IPS-11a (cell line): ENCODE data around the gene SAT2.
A peak's percentile ranks its signal among the peaks of the same experiment; 100 is the strongest.
"Not testable (repeated sequence)": the region's sequence is repeated elsewhere in the genome, so short reads cannot be mapped to it uniquely, and the experiment has no call there.

Experiments
- H3K4me3 ChIP-seq: one replicate; pipeline ENCODE4 v1.5.1; 2013; ENCODE audit warnings: low read depth, low read length, control low read depth

The SAT2 gene

DNA sequence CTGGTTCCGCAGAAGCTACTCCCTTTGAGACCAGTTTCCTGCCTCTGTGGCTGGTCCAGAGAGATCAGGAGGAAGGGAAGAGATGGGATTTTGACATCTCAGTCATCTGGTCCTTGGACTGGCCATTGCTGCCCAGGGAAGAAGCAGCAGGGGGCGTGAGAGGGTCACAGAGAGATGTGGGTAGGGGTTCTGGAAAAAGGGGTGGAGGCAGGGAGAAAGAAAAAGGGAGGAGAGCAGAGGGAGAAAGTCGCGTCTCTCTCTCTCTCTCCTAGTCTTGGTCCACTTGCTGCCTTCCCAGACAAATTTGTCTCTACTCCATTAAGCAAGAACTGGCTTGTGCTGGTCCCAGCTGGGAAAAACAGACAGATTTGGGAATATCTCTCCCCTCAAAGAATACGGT is 6.8 kb upstream of the SAT2 start:
- H3K4me3 ChIP-seq = no peak overlapping the region

DNA sequence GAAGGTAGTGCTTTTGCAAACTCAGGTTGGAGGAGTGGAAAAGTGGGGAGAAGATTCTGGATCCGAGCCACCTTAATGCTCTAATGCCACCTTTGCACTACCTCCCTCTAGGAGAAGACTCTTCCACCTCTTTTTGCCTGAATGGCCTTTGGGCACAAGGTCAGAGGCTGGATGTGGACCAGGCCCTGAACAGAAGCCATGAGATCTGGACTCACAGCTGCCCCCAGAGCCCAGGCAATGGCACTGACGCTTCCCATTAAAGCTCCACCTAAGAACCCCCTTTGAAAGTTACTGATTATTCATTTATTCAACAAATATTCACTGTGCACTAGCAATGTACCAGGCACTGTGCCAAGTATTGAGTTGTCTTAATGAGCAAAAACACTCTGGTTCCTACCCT is 5.5 kb upstream of the SAT2 start:
- no peak overlapping the region for H3K4me3 ChIP-seq

DNA sequence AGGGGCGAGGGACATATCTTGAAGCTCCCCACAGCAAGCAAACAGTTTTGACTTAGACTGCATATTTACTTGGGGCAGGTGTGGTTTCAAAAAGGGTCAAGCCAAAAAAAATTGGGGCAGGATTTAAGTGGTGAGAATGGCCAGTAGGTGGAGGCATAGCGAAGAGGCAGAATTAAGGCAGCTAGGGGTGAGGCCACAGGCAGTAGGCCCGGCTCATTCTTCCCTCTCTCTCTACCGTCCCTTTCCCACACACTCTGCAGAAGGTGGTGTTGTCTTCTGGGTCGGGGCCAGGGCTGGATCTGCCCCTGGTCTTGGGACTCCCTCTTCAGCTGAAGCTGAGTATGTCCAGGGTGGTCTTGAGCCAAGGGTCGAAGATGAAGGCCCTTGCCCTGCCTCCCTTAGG is 4.9 kb upstream of the SAT2 start:
- H3K4me3 ChIP-seq = no peak overlapping the region

DNA sequence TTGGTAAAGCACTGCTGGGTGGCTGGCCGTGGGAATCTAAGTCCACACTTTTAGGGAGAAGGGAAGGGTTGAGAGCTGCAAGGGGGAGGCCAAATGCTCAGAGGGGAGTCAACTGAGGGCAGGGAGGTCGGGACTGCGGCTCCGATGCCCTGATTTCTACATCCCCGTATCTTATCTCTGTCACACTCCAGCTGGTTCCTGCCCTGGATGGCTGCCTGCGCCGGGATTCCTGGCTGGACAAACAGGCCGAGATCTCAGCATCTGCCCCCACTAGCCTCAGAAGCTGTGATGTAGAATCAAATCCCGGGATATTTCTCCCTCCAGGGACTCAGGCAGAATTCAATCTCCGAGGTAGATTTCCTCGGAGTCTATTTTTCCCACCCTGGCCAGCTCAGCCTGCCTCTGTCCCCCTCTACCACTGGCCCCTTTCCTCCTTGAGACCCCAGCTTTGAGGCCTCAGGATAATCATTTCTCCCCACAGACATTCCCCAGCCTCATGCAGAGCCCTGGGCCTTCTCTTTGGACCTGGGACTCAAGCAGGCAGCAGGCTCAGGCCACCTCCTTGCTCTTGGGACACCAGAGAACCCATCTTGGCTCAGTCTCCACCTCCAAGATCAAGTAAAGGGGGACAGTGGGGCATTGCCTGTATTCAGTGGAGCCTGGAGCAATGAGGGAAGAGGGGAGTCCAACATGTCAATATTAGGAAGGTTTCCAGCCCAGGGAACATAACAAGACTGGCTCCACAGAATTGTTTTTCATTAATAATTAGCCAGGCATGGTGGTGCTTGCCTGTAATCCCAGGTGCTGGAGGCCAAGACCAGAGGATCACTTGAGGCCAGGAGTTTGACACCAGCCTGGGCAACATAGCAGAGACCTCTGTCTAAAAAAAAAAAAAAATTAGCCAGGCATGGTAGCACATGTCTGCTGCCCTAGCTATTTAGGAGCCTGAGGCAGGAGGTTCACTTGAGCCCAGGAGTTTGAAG is 4.1 kb upstream of the SAT2 start:
- H3K4me3 ChIP-seq = no peak overlapping the region

DNA sequence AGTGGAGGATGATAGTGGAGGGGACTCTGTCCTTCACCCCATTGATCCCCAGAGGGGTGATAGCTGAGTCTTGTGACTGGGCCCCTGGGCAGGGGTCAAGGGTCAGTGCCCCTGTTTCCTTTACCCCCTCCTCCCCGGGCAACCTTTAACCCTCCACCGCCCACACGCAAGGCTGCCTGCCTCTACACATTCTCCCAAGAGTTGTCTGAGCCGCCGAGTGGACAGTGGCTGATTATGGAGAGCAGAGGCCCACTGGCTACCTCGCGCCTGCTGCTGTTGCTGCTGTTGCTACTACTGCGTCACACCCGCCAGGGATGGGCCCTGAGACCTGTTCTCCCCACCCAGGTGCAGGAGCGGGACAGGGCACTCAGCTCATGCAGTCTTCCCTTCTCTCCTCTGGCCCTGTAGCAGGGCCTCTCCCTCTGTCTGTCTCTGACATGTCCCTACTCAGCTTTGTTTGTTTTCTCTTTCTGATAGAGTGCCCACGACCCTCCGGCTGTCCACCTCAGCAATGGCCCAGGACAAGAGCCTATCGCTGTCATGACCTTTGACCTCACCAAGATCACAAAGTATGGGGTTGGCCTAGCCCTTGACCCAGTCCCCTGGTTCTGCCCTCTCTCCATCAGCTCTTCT is 2.4 kb upstream of the SAT2 start, which contains the start of gene SHBG:
Gene SHBG, plus strand, starts transcription at position 197 of the 633 bp plus-strand sequence. Its CDS starts 38 bp downstream, at position 235.
- H3K4me3 ChIP-seq = no peak within 1 kb of the TSS

DNA sequence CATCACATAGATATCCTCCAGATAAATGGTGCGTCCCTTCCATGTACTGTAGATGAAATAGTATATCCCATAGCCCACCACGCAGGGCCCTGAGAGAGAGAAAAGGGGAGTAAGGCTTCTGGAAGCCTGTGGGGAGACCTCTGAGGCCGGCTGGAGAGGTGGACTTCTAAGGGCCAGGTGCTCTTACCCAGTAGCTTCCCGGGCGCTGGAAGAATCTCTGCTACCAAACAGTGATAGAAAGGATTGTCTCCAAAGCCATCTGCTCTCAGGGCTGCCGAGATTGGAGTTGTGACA is 718 bp downstream of the SAT2 start:
- H3K4me3 ChIP-seq = peak overlapping the region; percentile 67

DNA sequence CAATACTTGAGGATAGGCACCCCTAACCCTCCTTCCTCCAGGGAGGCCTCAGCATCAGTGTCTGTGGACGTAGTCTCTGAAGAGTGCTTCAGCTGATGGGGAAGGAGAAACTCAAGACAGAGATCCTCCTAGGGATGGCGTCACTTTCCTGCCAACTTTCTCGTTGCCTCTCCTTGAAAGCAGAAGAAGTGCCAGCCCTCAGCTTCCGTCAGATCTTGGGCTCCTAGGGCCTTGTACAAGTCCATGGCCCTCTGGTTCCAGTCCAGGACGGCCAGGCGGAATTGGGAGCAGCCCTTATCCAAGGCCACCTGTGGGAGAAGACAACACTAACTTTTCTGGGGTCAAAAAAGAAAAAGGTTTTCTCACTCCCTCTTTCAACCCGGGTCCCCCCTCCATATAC is 1.3 kb downstream of the SAT2 start:
- H3K4me3 ChIP-seq = no peak overlapping the region

DNA sequence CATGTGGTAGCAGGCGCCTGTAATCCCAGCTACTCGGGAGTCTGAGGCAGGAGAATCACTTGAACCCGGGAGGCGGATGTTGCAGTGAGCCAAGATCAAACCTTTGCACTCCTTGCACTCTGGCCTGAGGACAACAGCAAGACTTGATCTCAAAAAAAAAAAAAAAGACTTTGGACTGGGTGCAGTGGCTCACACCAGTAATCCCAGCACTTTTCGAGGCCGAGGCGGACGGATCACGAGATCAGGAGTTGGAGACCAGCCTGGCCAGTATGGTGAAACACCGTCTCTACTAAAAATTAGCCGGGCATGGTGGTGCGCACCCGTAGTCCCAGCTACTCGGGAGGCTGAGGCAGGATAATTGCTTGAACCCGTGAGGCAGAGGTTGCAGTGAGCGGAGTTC is 1.9 kb downstream of the SAT2 start:
- not testable (repeated sequence) for H3K4me3 ChIP-seq

DNA sequence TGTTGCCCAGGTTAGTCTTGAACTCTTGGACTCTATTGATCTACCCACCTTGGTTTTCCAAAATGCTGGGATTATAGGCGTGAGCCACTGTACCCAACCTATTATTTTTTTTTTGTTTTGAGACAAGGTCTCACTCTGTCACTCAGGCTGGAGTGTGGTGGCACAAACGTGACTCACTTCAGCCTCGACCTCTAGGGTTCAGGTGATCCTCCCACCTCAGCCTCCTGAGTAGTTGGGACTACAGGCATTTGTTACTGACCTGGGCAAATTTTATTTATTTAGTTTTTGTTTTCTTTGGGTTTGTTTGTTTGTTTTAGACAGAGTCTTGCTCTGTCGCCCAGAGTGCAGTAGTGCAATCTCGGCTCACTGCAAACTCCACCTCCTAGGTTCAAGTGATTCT is 4.0 kb downstream of the SAT2 start:
- no peak overlapping the region for H3K4me3 ChIP-seq

DNA sequence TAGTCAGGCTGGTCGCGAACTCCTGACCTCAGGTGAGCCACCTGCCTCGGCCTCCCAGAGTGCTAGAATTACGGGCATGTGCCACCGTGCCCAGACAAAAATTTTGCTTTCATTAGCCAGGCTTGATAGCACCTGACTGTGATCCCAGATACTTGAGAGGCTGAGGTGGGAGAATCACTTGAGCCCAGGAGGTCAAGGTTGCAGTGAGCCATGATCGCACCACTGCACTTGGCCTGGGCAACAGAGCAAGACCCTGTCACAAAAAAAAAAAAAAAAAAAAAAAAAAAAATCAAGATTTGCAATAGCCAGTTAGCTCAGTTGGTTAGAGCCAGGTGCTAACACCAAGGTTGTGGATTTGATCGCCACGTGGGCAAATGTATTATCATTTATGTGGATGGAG is 6.8 kb downstream of the SAT2 start:
- H3K4me3 ChIP-seq = no peak overlapping the region

DNA sequence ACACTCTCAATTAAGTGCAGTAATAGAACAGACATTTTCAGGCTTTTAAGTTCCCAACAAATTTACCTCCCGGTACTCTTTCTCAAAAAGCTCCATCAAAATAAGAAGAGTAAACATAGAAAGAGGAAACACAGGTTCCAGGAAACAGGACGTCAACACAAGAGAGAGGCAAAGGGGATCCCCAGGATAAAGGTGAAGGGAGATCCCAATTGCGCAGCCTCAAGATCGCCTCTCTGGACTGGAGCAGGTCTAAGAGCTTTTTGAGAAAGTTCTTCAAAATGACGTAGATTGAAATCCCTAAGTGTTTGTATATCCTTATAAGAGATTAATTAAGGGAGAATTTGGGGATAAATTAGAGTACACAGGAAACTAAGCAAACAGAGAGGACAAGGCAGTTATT is 9.0 kb downstream of the SAT2 start:
- no peak overlapping the region for H3K4me3 ChIP-seq

DNA sequence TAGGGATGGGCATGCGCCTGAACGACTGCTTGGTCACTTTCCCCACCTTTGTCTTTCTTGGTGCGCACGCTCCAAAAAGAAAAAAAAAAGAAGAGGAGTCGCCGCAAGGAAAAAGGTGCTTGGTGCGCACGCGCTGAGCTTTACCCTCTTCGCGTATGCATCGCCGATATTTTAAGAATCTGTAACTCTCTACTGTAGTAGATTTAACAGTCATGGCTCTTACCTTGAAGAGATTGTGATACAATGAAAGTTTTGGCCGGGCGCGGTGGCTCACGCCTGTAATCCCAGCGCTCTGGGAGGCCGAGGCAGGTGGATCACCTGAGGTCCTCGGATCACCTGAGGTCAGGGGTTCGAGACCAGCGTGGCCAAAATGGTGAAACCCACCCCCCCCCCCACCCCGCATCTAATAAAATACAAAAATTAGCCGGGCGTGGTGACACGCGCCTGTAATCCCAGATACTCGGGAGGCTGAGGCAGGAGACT is 12.3 kb downstream of the SAT2 start:
- H3K4me3 ChIP-seq = peak overlapping the region; percentile 28

DNA sequence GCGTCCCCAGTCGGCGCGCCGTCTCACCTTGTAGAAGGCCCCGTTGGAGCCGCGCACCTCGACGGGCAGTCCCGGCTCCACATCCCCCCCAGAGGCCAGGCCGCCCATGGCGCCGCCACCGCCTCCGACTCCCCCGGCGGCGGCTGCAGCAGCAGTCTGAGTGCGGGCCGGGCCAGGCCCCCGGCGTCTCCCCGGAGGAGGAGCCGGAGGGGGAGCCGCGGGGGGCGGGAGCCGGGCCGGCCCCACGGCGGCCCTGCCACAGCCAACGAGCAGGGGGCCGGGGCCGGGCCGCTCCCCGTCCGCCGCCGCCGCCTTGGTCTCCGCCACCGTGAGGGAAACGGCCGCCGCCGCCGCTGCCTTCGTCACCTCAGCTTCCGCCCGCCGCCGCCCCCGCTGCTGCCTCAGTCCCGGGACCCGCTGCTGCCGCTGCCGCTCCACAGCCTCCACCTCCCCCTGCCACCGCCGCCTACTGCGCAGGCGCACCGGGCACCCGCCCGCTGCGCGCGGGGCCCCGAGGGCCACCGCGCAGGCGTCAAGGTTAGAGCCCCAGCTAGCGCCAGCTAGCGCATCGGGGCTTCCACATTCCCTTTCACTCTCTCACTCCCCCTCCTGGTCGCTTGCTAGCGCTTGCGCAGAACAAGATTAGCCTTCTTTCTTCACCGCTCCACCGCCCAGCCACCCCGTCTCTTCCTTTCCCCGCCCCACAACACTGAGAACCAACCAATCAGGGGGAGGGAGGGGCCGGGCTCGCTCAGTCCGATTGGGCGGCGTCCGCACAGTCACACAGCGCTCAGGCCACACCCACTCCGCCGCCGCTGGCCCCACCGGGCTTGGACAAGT is 13.0 kb downstream of the SAT2 start, which contains the start of gene FXR2:
Gene FXR2, minus strand, starts transcription at position 473 of the 840 bp plus-strand sequence. Its CDS starts 365 bp downstream, at position 108.
- peak within 1 kb of the TSS; percentile 78 for H3K4me3 ChIP-seq

DNA sequence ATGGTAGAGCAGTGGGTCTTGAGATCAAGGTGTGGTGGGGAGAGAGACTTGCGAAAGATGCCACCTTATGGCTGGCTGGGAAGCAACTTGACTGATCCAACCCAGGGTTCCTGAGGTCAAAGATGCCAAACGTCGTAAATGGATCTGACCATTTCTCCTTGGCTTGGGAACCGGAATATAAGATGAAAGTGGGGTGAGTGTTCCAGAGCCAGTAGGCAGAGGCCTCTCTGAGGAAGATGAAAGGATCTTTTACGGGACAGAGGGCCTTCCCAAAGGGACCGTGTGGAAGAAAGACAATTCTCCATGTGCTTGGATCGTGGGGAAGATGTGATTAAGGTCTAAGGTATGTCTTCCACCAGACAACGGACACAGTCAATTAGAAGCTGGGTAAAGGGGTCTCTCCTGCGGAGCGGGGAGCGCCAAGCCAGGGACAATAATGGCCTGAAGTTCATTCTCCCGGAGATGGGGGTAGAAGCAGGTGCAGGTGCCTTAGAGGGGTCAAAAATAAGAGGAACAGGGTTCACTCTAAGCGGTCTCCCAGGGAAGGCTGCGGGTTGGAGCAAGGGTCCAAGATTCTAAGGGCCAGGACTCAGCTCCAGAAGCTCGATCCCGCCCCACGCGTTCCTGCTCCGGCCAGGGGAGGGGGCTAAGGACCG is 13.7 kb downstream of the SAT2 start:
- H3K4me3 ChIP-seq = peak overlapping the region; percentile 78

DNA sequence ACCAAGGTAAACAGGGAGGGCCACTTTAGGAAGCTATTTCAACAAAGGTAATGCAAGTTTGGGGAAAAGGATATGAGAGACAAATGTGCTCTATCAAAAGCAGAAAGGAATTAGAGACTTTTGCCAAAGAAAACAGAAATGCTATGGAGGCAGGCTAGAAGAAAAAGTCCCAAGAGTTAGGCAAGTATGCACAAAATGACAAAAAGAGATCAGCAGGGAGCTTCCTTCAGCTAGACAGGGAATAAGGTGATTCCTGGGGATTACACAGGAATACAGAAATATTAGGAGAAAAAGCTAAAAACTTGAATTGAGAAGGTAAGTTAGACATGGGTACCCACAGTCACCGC is 15.4 kb downstream of the SAT2 start:
- H3K4me3 ChIP-seq = no peak overlapping the region

DNA sequence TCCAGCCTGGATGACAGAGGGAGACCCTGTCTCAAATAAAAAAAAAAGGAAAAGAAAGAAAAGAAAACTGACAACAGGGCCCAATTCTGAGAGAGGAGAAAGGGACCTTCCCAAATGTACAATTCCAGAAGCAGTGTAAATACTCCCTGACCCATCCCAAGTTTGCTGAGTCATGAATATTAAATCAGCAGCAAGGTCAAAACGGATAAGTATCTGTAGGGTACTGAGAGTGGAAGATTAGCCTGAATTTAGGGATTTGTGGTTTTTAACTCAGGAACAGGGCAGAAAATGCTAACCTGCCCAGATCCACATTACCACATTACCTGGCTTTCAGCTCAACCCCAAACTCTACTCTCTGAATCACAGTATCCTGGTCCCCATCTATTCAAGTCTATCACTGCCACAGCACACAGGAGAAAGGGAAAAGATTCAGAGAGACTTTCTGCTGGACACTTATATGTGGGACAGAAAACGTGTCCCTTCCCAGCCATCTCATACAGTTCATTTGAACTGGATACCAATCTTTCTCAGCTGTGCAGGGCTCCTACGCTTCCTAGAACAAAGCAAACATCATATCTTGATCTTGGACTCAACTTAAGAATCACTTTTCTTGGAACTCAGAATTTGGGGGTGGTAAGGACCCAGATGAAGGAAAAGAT is 15.9 kb downstream of the SAT2 start:
- H3K4me3 ChIP-seq = no peak overlapping the region

DNA sequence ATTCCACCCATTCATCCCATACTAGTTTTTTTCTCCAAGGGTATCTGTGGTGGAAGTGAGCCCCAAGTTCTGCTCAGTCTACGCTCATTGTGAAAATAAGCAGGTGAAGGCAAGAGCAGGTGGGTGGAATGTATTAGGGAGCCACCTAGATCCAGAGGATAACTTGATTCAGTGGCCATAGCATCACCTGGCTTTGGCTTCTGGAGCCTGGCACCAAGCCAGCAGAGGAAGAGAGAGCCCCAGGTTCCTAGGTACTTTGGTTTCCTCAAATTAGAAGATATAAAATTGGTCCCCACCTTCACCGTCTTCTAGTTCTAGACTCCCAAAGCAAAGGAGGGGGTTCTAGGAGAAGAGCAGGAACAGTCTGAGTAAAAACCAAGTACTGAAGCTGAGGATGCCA is 17.0 kb downstream of the SAT2 start:
- no peak overlapping the region for H3K4me3 ChIP-seq

DNA sequence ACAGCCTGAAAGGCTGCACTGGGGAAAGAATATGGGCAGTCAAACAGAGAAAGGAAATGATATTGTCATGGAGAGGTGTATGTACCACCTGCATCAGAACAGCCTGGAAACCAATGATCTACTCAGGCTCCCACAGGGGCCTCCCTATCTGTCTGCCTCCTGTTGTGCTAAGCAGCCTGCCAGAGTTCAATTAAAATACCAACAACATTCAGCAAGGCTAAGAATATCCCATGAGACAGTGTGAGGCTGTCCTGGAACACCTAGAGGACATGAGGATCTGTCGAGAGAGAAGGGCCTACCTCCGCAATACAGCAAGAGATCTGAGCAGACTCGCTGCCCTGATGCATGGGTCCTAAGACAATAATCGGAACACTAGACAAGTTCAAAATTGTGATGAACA is 21.3 kb downstream of the SAT2 start:
- no peak overlapping the region for H3K4me3 ChIP-seq

DNA sequence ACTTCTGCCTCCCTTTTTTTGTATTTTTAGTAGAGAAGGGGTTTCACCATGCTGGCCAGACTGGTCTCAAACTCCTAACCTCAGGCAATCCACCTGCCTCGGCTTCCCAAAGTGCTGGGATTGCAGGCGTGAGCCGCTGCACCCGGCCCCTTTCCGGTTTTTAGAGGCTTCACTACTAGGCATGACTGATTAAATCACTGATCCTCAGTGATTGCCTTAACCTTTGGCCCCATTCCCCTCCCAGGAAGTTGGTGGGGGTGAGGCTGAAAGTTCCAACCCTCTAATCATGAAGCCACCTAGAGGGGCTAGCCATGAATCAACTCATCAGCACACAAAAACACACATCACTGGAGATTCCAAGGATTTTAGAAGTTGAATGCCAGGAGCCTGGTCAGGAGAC is 30.1 kb downstream of the SAT2 start:
- not testable (repeated sequence) for H3K4me3 ChIP-seq

DNA sequence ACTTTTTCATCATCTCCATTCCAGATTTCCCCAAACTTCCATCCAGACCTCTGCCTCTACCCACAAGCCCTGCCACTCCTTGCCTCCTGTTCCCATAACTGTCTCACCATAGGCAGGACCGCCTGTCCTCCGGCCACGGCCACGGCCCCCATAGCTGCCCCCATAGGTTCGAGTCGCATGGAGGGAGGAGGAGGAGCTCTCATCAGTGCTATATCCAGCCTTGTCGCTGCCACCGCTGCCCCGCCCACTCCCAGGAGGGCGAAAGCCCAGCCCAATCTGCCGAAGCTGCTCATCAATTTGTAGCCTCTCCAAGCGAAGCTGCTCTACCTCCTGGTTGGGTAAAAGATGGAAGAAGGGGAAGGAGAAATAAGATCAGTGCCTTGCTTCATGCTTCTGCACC is 34.3 kb downstream of the SAT2 start:
- no peak overlapping the region for H3K4me3 ChIP-seq
